Urinary bladder (tissue), 4 donors: ENCODE measurements around the gene ABCG1. TPM values are rescaled to one million over a fixed set of nuclear protein-coding genes. Genes with fewer than 3 reads are reported as not detected.

ENCODE experiments used
- DNase-seq: peaks from one replicate; pipeline ENCODE4 v3.0.0-alpha.2; 2015; ENCODE audit errors: extremely low spot score
- H3K27ac ChIP-seq: one replicate; pipeline ENCODE4 v1.5.1; 2013; ENCODE audit warnings: low read depth, mild to moderate bottlenecking, moderate library complexity
- H3K36me3 ChIP-seq: one replicate; pipeline ENCODE4 v1.6.1; 2013; ENCODE audit warnings: mild to moderate bottlenecking, moderate library complexity; ENCODE audit not compliant: insufficient read depth
- H3K4me1 ChIP-seq: one replicate; pipeline ENCODE4 v1.6.1; 2013; ENCODE audit warnings: mild to moderate bottlenecking, moderate library complexity; ENCODE audit not compliant: insufficient read depth
- H3K4me3 ChIP-seq: one replicate; pipeline ENCODE4 v1.5.1; 2013; ENCODE audit warnings: low read depth, low read length
- WGBS: extraction: QIAGEN DNeasy Blood & Tissue Kit; methylation state at CpG from one replicate; pipeline ENCODE4 v1.1.7; 2013; 5-methylcytosine and 5-hydroxymethylcytosine counted together
- polyA plus RNA-seq: library from polyadenylated mRNA; stranded (reverse); fragments of 200-250 nt; gene quantifications from one replicate; pipeline ENCODE4 v1.2.3, GENCODE V29; 2013
- total RNA-seq: library from RNA; depleted of rRNA; stranded (reverse); fragments of >200 nt; gene quantifications from one replicate; pipeline ENCODE4 v1.2.3, GENCODE V29; 2014
- donor health status: healthy with polysubstance abuse.
- donor health status: healthy.

ABCG1 gene
- total and polyA plus RNA-seq, 2 donors = 12.7 to 16.3 TPM

- WGBS = 68% methylated on average over 12 of the region's 12 CpGs
These were observed 91.6 kb downstream of the ABCG1 start for GRCh38 chr21:42310411-42311001.

GRCh38 chr21:42311160-42311559, 92.2 kb downstream of the ABCG1 start:
- no peak for DNase-seq
- Histone ChIP-seq H3K27ac (no peak overlapping the region), H3K4me1 (no peaks in the 10 kb centered on the region), H3K4me3 (no peak overlapping the region), H3K36me3 (no peaks in the 10 kb centered on the region)
- WGBS = 91% methylated on average over 14 of the region's 14 CpGs

More at GRCh38 chr21:42310411-42311001, 91.6 kb downstream of the ABCG1 start:
- Histone ChIP-seq H3K4me1 (no peaks in the 10 kb centered on the region), H3K4me3 (no peak overlapping the region), H3K27ac (no peak overlapping the region), H3K36me3 (no peaks in the 10 kb centered on the region)
- no peak for DNase-seq

- H3K36me3 ChIP-seq = no peaks in the 10 kb centered on the region
- H3K27ac ChIP-seq = no peak overlapping the region
- no peak for DNase-seq
- WGBS = 83% methylated on average over 21 of the region's 21 CpGs
- H3K4me1 ChIP-seq = no peaks in the 10 kb centered on the region
- H3K4me3 ChIP-seq = no peak overlapping the region
These were observed 93.1 kb downstream of the ABCG1 start for GRCh38 chr21:42311816-42312625.

- Histone ChIP-seq H3K4me3 (no peak overlapping the region), H3K36me3 (no peaks in the 10 kb centered on the region), H3K4me1 (no peaks in the 10 kb centered on the region), H3K27ac (no peak overlapping the region)
- DNase-seq = no peak
- 81% methylated on average over 16 of the region's 16 CpGs for WGBS
These were observed 93.7 kb downstream of the ABCG1 start for GRCh38 chr21:42312626-42313104.

GRCh38 chr21:42313501-42313969, 94.6 kb downstream of the ABCG1 start:
- no peak for DNase-seq
- Histone ChIP-seq H3K4me1 (no peaks in the 10 kb centered on the region), H3K27ac (no peak overlapping the region), H3K36me3 (no peaks in the 10 kb centered on the region), H3K4me3 (no peak overlapping the region)
- 27% methylated on average over 13 of the region's 13 CpGs for WGBS

GRCh38 chr21:42314616-42315295, 95.8 kb downstream of the ABCG1 start:
- Histone ChIP-seq H3K36me3 (no peaks in the 10 kb centered on the region), H3K27ac (no peak overlapping the region), H3K4me1 (no peaks in the 10 kb centered on the region), H3K4me3 (no peak overlapping the region)
- 89% methylated on average over 6 of the region's 6 CpGs for WGBS
- no peak for DNase-seq

- no peak for DNase-seq
- Histone ChIP-seq H3K36me3 (no peaks in the 10 kb centered on the region), H3K4me1 (no peaks in the 10 kb centered on the region), H3K4me3 (no peak within 1 kb of the TSS), H3K27ac (no peak within 1 kb of the TSS)
- WGBS = 69% methylated on average over 15 of the region's 15 CpGs
These were observed 96.5 kb downstream of the ABCG1 start, which contains the start of gene TFF3 for GRCh38 chr21:42315296-42315891. TSS of gene TFF3 (minus strand) at chr21:42315409. CDS start at chr21:42315374, 35 bp downstream.

- H3K36me3 ChIP-seq = no peaks in the 10 kb centered on the region
- no peak for DNase-seq
- 87% methylated on average over 16 of the region's 16 CpGs for WGBS
- no peak overlapping the region for H3K27ac ChIP-seq
- no peaks in the 10 kb centered on the region for H3K4me1 ChIP-seq
- H3K4me3 ChIP-seq = no peak overlapping the region
These were observed 98.0 kb downstream of the ABCG1 start for GRCh38 chr21:42316891-42317290.

GRCh38 chr21:42317341-42317741, 98.4 kb downstream of the ABCG1 start:
- no peaks in the 10 kb centered on the region for H3K36me3 ChIP-seq
- no peak for DNase-seq
- H3K4me3 ChIP-seq = no peak overlapping the region
- no peak overlapping the region for H3K27ac ChIP-seq
- WGBS = 71% methylated on average over 8 of the region's 8 CpGs
- H3K4me1 ChIP-seq = no peaks in the 10 kb centered on the region

GRCh38 chr21:42317826-42318746, 99.1 kb downstream of the ABCG1 start:
- H3K4me1 ChIP-seq = no peaks in the 10 kb centered on the region
- DNase-seq = no peak
- 74% methylated on average over 20 of the region's 20 CpGs for WGBS
- no peak overlapping the region for H3K4me3 ChIP-seq
- no peaks in the 10 kb centered on the region for H3K36me3 ChIP-seq
- no peak overlapping the region for H3K27ac ChIP-seq

- 71% methylated on average over 10 of the region's 10 CpGs for WGBS
- H3K4me1 ChIP-seq = no peaks in the 10 kb centered on the region
- no peak overlapping the region for H3K27ac ChIP-seq
- H3K4me3 ChIP-seq = no peak overlapping the region
- DNase-seq = no peak
- no peaks in the 10 kb centered on the region for H3K36me3 ChIP-seq
These were observed 100.4 kb downstream of the ABCG1 start for GRCh38 chr21:42319376-42319775.

GRCh38 chr21:42319851-42320572, 101.1 kb downstream of the ABCG1 start:
- no peak overlapping the region for H3K27ac ChIP-seq
- WGBS = 65% methylated on average over 17 of the region's 17 CpGs
- no peaks in the 10 kb centered on the region for H3K4me1 ChIP-seq
- no peak overlapping the region for H3K4me3 ChIP-seq
- no peak for DNase-seq
- H3K36me3 ChIP-seq = no peaks in the 10 kb centered on the region
